Measurements from ENCODE around the gene PDIA5. TPM values are rescaled to one million over a fixed set of nuclear protein-coding genes. Genes with fewer than 3 reads are reported as not detected.

The PDIA5 gene
- total and polyA plus RNA-seq, 2 of the 4 experiments (the other 2 are of a cell fraction): 19.4 to 42.0 TPM

DNA sequence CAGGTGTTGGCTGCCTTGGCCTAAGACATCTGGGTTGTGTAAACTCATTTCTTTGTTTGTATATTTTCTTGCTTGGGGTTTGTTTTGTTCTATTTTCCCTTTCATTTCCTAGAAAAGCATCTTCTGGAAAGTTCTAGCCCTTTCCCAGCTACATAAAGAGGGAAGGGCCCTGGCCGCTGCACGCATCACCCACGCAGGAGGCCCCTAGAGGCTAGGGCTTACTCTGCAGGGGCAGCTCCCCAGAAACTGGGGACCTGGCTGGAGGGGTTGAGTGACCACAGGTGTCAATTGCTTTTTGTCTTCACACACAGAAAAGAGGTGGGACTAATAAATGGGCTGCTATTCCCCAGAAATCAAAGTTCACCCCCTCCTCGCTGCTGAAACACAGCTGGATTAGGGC lies 52.6 kb downstream of the PDIA5 start:
- H2AK9ac ChIP-seq (replicated peaks; ENCODE audit: low read depth, low read length, poor library complexity): no peak overlapping the region
- H3K27ac ChIP-seq (ENCODE audit: insufficient read depth, low read length): no peak overlapping the region
- no peak overlapping the region for H2AFZ ChIP-seq (replicated peaks; ENCODE audit: low read length, poor library complexity)
- no peak overlapping the region for H2AK5ac ChIP-seq (ENCODE audit: low read depth, low read length)
- H3K9me3 ChIP-seq (ENCODE audit: control insufficient read depth, insufficient read depth, low read length): no peaks in the 10 kb centered on the region
- H4K5ac ChIP-seq (ENCODE audit: low read depth, low read length): no peak overlapping the region
- H4K91ac ChIP-seq (ENCODE audit: insufficient read depth, low read depth, low read length): no peak overlapping the region
- H4K20me1 ChIP-seq (ENCODE audit: insufficient read depth, low read length): peaks cover 7% of the 10 kb centered on the region; the same call in 1 of the 2 replicates
- no TSS peak for BruUV-seq (replicated peaks)
- H2BK120ac ChIP-seq (ENCODE audit: low read depth, low read length): no peak overlapping the region
- H3K9me1 ChIP-seq (ENCODE audit: insufficient read depth, low read length): peaks cover 4% of the 10 kb centered on the region
- H3K4me2 ChIP-seq (ENCODE audit: low read depth, low read length): no peak overlapping the region
- ChIA-PET CTCF (no interaction called here), POLR2A (ENCODE audit: unreplicated experiment) (no interaction called here)
- H3K14ac ChIP-seq (replicated peaks; ENCODE audit: low read depth, low read length): no peak overlapping the region
- WGBS, 2 experiments (ENCODE audit: extremely low coverage in 2 of 2, insufficient read length in 1 of 2): no CpG with 5 or more reads among the region's 4 CpGs
- ATAC-seq (ENCODE audit: low read depth) (no peak), DNase-seq (no peak)
- H3K23ac ChIP-seq (ENCODE audit: low read depth, low read length): no peak overlapping the region
- H3K9ac ChIP-seq (ENCODE audit: low read depth, low read length): no peak overlapping the region
- intact Hi-C loops (cut with micrococcal nuclease): no loop called here
- H2BK15ac ChIP-seq (ENCODE audit: low read depth, low read length): no peak overlapping the region
- 0 out of 4 replicates have a peak, but pooled peaks cover 0 to 3% of the 10 kb centered on the region in 2 experiments for H3K79me1 ChIP-seq (ENCODE audit: low read depth in 1 of 2, low read length in 2 of 2)
- H3K36me3 ChIP-seq (ENCODE audit: control insufficient read depth, insufficient read depth, low read length): peaks cover 34% of the 10 kb centered on the region
- H2BK20ac ChIP-seq (ENCODE audit: low read depth, low read length): no peak overlapping the region
- H3K18ac ChIP-seq (ENCODE audit: low read depth, low read length): no peak overlapping the region
- H3K4me1 ChIP-seq (ENCODE audit: control insufficient read depth, insufficient read depth, low read length): peaks cover 3% of the 10 kb centered on the region; the same call in 1 of the 2 replicates
- no peaks in the 10 kb centered on the region for H3K27me3 ChIP-seq (ENCODE audit: control insufficient read depth, insufficient read depth, low read length)
- H2BK5ac ChIP-seq (ENCODE audit: low read depth, low read length, poor library complexity, severe bottlenecking): no peak overlapping the region
- H3K4me3 ChIP-seq (ENCODE audit: insufficient read depth, low read depth, low read length): no peak overlapping the region
- no peak overlapping the region for H3K56ac ChIP-seq (ENCODE audit: extremely low read depth, insufficient read depth, low read length)
- TF ChIP-seq, protein P1, sequence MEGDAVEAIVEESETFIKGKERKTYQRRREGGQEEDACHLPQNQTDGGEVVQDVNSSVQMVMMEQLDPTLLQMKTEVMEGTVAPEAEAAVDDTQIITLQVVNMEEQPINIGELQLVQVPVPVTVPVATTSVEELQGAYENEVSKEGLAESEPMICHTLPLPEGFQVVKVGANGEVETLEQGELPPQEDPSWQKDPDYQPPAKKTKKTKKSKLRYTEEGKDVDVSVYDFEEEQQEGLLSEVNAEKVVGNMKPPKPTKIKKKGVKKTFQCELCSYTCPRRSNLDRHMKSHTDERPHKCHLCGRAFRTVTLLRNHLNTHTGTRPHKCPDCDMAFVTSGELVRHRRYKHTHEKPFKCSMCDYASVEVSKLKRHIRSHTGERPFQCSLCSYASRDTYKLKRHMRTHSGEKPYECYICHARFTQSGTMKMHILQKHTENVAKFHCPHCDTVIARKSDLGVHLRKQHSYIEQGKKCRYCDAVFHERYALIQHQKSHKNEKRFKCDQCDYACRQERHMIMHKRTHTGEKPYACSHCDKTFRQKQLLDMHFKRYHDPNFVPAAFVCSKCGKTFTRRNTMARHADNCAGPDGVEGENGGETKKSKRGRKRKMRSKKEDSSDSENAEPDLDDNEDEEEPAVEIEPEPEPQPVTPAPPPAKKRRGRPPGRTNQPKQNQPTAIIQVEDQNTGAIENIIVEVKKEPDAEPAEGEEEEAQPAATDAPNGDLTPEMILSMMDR (conservative IDR thresholded peaks at IDR 0.05; ENCODE audit: low read depth, low read length): no peak
- no peak for TF ChIP-seq SMC3 (IDR thresholded peaks at IDR 0.05; ENCODE audit: low read depth, low read length)
- TF ChIP-seq BHLHE40 (IDR thresholded peaks at IDR 0.05; ENCODE audit: low read depth, low read length): no peak
- TF ChIP-seq NFE2L2 (IDR thresholded peaks at IDR 0.05; ENCODE audit: low read depth, low read length): no peak
- TF ChIP-seq MXI1 (IDR thresholded peaks at IDR 0.05; ENCODE audit: borderline replicate concordance, low read depth, low read length): no peak
- TF ChIP-seq, protein P2, sequence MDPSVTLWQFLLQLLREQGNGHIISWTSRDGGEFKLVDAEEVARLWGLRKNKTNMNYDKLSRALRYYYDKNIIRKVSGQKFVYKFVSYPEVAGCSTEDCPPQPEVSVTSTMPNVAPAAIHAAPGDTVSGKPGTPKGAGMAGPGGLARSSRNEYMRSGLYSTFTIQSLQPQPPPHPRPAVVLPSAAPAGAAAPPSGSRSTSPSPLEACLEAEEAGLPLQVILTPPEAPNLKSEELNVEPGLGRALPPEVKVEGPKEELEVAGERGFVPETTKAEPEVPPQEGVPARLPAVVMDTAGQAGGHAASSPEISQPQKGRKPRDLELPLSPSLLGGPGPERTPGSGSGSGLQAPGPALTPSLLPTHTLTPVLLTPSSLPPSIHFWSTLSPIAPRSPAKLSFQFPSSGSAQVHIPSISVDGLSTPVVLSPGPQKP (IDR thresholded peaks at IDR 0.05; ENCODE audit: borderline replicate concordance, low read depth, low read length): no peak
- no peak for TF ChIP-seq RAD21 (IDR thresholded peaks at IDR 0.05; ENCODE audit: low read length)
- no peak for TF ChIP-seq CHD1 (IDR thresholded peaks at IDR 0.05; ENCODE audit: low read depth, low read length)
- no peak for TF ChIP-seq POLR2A (IDR thresholded peaks at IDR 0.05; ENCODE audit: low read depth, low read length)
- TF ChIP-seq MAFK (IDR thresholded peaks at IDR 0.05; ENCODE audit: low read depth, low read length): no peak
- TF ChIP-seq, protein P3, sequence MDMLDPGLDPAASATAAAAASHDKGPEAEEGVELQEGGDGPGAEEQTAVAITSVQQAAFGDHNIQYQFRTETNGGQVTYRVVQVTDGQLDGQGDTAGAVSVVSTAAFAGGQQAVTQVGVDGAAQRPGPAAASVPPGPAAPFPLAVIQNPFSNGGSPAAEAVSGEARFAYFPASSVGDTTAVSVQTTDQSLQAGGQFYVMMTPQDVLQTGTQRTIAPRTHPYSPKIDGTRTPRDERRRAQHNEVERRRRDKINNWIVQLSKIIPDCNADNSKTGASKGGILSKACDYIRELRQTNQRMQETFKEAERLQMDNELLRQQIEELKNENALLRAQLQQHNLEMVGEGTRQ (IDR thresholded peaks at IDR 0.05; ENCODE audit: low read depth, low read length): no peak
- dilution Hi-C loops (cut with HindIII; ENCODE audit: low sequenced_read_pairs, unreplicated experiment): no loop called here
- no peak overlapping the region for H4K8ac ChIP-seq (ENCODE audit: low read depth in 2 of 2, low read length in 2 of 2)
- in situ Hi-C loops (cut with MboI; ENCODE audit: low sequenced_read_pairs): no loop called here
- no peak overlapping the region for H3K4ac ChIP-seq (ENCODE audit: low read depth, low read length)
